Retinal pigment epithelial cell (primary cell): ENCODE data around the gene ZFAND2B.

Experiments used
- DNase-seq: peaks from one replicate; pipeline ENCODE4 v3.0.0-alpha.2; 2010; ENCODE audit warnings: low read depth
- H3K4me3 ChIP-seq: 2 replicates; pipeline ENCODE4 v1.5.1; 2011; ENCODE audit warnings: mild to moderate bottlenecking, low read length, control low read depth, moderate library complexity
- CTCF ChIP-seq: conservative IDR thresholded peaks from 2 replicates; pipeline ENCODE4 v1.5.1; 2011; ENCODE audit warnings: low read depth, low read length, control low read depth, inconsistent platforms

ZFAND2B gene

GRCh38 chr2:219249203-219249980 lies 42.8 kb downstream of the ZFAND2B start:
- no peak for TF ChIP-seq CTCF
- H3K4me3 ChIP-seq = no peak overlapping the region
- DNase-seq = peak; percentile 78

GRCh38 chr2:219250049-219250781 lies 43.6 kb downstream of the ZFAND2B start:
- H3K4me3 ChIP-seq = no peak overlapping the region
- TF ChIP-seq CTCF = no peak
- DNase-seq = no peak

- no peak overlapping the region for H3K4me3 ChIP-seq
Measured at GRCh38 chr2:219251656-219252055, 45.1 kb downstream of the ZFAND2B start.

GRCh38 chr2:219252084-219252483 lies 45.5 kb downstream of the ZFAND2B start:
- H3K4me3 ChIP-seq = no peak overlapping the region
- DNase-seq = no peak
- TF ChIP-seq CTCF = no peak

More at GRCh38 chr2:219251656-219252055, 45.1 kb downstream of the ZFAND2B start:
- TF ChIP-seq CTCF = no peak
- DNase-seq = no peak

- DNase-seq = no peak
- H3K4me3 ChIP-seq = peak overlapping the region; percentile 58
- TF ChIP-seq CTCF = no peak
Measured at GRCh38 chr2:219252570-219252899, 46.0 kb downstream of the ZFAND2B start.

GRCh38 chr2:219252900-219253752 lies 46.5 kb downstream of the ZFAND2B start, which contains the start of gene TUBA4B:
Gene TUBA4B (plus strand): TSS chr2:219253243. CDS start chr2:219253408, 165 bp downstream.
- TF ChIP-seq CTCF = no peak
- peak within 1 kb of the TSS; percentile 58 for H3K4me3 ChIP-seq
- DNase-seq = no peak
